Muscle of leg (tissue), 11 donors: ENCODE results near the gene OR1K1. TPM values are rescaled to one million over a fixed set of nuclear protein-coding genes. Genes with fewer than 3 reads are reported as not detected.

ENCODE experiments used
- DNase-seq: peaks from one replicate; pipeline ENCODE4 v3.0.0; 2013
- H3K27ac ChIP-seq: one replicate; pipeline ENCODE4 v1.5.1; 2013; ENCODE audit warnings: mild to moderate bottlenecking, low read length, control low read depth
- H3K27me3 ChIP-seq: one replicate; pipeline ENCODE4 v1.6.1; 2013; ENCODE audit warnings: low read length; ENCODE audit not compliant: control insufficient read depth, insufficient read depth
- H3K36me3 ChIP-seq: one replicate; pipeline ENCODE4 v1.6.1; 2013; ENCODE audit warnings: low read length; ENCODE audit not compliant: control insufficient read depth, insufficient read depth
- H3K4me1 ChIP-seq: one replicate; pipeline ENCODE4 v1.6.1; 2013; ENCODE audit warnings: low read length; ENCODE audit not compliant: control insufficient read depth, insufficient read depth
- H3K4me3 ChIP-seq: one replicate; pipeline ENCODE4 v1.5.1; 2013; ENCODE audit warnings: low read length, control low read depth
- H3K9me3 ChIP-seq: replicated peaks from 2 replicates; pipeline ENCODE4 v1.6.1; 2013; ENCODE audit warnings: low read depth, low read length; ENCODE audit not compliant: control insufficient read depth
- WGBS: methylation state at CpG from one replicate; pipeline ENCODE4 v1.1.5; 2013; ENCODE audit warnings: missing lambda C conversion rate; ENCODE audit not compliant: insufficient coverage; 5-methylcytosine and 5-hydroxymethylcytosine counted together
- polyA plus RNA-seq, 8 donors: library from polyadenylated mRNA; unstranded; fragments of 120-200 nt; gene quantifications; one replicate each; pipeline versions ENCODE4 v1.2.1 to v1.2.3, GENCODE V29; 2013; ENCODE audit warnings: inconsistent platforms in 1 of 8, low replicate concordance in 1 of 8; ENCODE audit not compliant: insufficient read length in 8 of 8, insufficient read depth in 1 of 8
- total RNA-seq: library from RNA; stranded (reverse); fragments of 120-200 nt; gene quantifications from one replicate; pipeline ENCODE4 v1.2.4, GENCODE V29; 2013

The OR1K1 gene
- total and polyA plus RNA-seq, 9 donors, result not detected

DNA sequence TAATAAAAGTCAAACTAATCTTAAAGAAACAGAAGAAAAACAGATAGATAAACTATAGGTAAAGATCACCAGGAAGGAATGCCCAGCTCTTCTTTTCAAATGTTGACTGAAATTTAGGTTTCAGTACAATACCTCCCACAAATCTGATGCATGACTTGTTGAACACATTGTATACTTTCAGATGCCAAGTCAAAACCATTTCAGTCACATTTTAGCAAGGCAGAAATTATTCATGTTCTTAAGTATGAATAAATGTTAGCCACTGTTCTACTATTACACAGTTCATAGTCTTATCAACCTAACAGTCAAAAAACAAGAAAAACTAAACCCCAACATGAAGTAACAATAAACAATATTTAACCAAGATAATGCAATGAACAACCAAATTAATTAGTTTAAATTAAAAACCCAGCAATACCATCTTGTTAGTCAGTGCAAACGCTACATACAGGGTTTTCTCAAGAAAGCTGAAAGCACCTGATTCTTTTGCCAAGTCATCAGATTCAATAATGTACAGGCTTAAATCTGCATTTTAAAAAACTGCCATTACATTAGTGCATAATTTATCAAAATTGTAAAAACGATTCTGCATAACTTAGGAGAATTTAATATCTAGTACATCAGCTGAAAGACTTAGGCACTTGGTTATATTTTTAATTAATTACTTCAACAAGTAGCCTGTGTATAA is 48.5 kb downstream of the OR1K1 start:
- Histone ChIP-seq H3K9me3 (no peaks in the 10 kb centered on the region), H3K27me3 (no peaks in the 10 kb centered on the region), H3K27ac (no peak overlapping the region), H3K36me3 (peaks cover 12% of the 10 kb centered on the region), H3K4me3 (no peak overlapping the region), H3K4me1 (no peaks in the 10 kb centered on the region)
- no peak for DNase-seq
- no CpG with 5 or more reads among the region's 2 CpGs for WGBS

Other genes starting within 250 kb of the OR1K1 start
- not detected for gene OR1N2, start 247.0 kb upstream of the OR1K1 start, total RNA-seq
- not detected for gene OR1N2, start 247.0 kb upstream of the OR1K1 start, polyA plus RNA-seq
- gene OR1L8, start 216.7 kb upstream of the OR1K1 start, total RNA-seq, result 0.18 TPM
- gene OR1L8, start 216.7 kb upstream of the OR1K1 start, polyA plus RNA-seq, result under 1 TPM in 6 of 8 donors, not detected in 2; 0.09 to 0.16 (median 0.13) TPM
- gene OR1Q1, start 185.4 kb upstream of the OR1K1 start, total RNA-seq, result not detected
- gene OR1Q1, start 185.4 kb upstream of the OR1K1 start, polyA plus RNA-seq, result not detected
- gene OR1B1, start 142.5 kb upstream of the OR1K1 start, total RNA-seq, result not detected
- gene OR1B1, start 142.5 kb upstream of the OR1K1 start, polyA plus RNA-seq, result not detected
- gene OR1L1, start 138.4 kb upstream of the OR1K1 start, total RNA-seq, result not detected
- not detected for gene OR1L1, start 138.4 kb upstream of the OR1K1 start, polyA plus RNA-seq
- gene OR1L3, start 125.0 kb upstream of the OR1K1 start, total RNA-seq, result not detected
- gene OR1L3, start 125.0 kb upstream of the OR1K1 start, polyA plus RNA-seq, result not detected
- gene OR1L4, start 76.1 kb upstream of the OR1K1 start, total RNA-seq, result not detected
- gene OR1L4, start 76.1 kb upstream of the OR1K1 start, polyA plus RNA-seq, result not detected
- not detected for gene OR1L6, start 57.8 kb upstream of the OR1K1 start, total RNA-seq
- not detected for gene OR1L6, start 57.8 kb upstream of the OR1K1 start, polyA plus RNA-seq
- not detected for gene OR5C1, start 11.2 kb upstream of the OR1K1 start, total RNA-seq
- gene OR5C1, start 11.2 kb upstream of the OR1K1 start, polyA plus RNA-seq, result not detected
- 18.0 TPM for gene PDCL, start 28.5 kb downstream of the OR1K1 start, total RNA-seq
- 10 to 100 TPM; 15.2 to 24.2 (median 18.5) TPM for gene PDCL, start 28.5 kb downstream of the OR1K1 start, polyA plus RNA-seq
- gene RC3H2, start 105.2 kb downstream of the OR1K1 start, total RNA-seq, result 40.4 TPM
- 10 to 100 TPM; 18.0 to 30.9 (median 27.6) TPM for gene RC3H2, start 105.2 kb downstream of the OR1K1 start, polyA plus RNA-seq
- gene ZBTB6, start 113.2 kb downstream of the OR1K1 start, total RNA-seq, result 9.0 TPM
- gene ZBTB6, start 113.2 kb downstream of the OR1K1 start, polyA plus RNA-seq, result 10 to 100 TPM in 3 of 8 donors, 1 to 10 TPM in 5; 7.8 to 11.7 (median 9.8) TPM
- 6.2 TPM for gene ZBTB26, start 131.4 kb downstream of the OR1K1 start, total RNA-seq
- gene ZBTB26, start 131.4 kb downstream of the OR1K1 start, polyA plus RNA-seq, result 1 to 10 TPM; 6.6 to 8.0 (median 7.5) TPM
- gene RABGAP1, start 140.9 kb downstream of the OR1K1 start, total RNA-seq, result 30.2 TPM
- gene RABGAP1, start 140.9 kb downstream of the OR1K1 start, polyA plus RNA-seq, result 10 to 100 TPM; 29.6 to 40.5 (median 31.7) TPM
- gene GPR21, start 233.5 kb downstream of the OR1K1 start, total RNA-seq, result 0.66 TPM
- under 1 TPM in 4 of 8 donors, not detected in 4; 0.24 to 0.54 (median 0.38) TPM for gene GPR21, start 233.5 kb downstream of the OR1K1 start, polyA plus RNA-seq